PFSK-1 (cell line): Measurements from ENCODE around the gene SFT2D1.
A peak's percentile ranks its signal among the peaks of the same experiment; 100 is the strongest.

ENCODE experiments used
- POLR2AphosphoS5 ChIP-seq: IDR thresholded peaks from 2 replicates; pipeline ENCODE4 v1.6.1; 2012; ENCODE audit warnings: low read depth, mild to moderate bottlenecking, control low read depth, low read length, moderate library complexity
- SIN3A ChIP-seq: IDR thresholded peaks from 2 replicates; pipeline ENCODE4 v1.6.1; 2012; ENCODE audit warnings: mild to moderate bottlenecking, low read length, moderate library complexity, borderline replicate concordance; ENCODE audit not compliant: insufficient read depth

DNA sequence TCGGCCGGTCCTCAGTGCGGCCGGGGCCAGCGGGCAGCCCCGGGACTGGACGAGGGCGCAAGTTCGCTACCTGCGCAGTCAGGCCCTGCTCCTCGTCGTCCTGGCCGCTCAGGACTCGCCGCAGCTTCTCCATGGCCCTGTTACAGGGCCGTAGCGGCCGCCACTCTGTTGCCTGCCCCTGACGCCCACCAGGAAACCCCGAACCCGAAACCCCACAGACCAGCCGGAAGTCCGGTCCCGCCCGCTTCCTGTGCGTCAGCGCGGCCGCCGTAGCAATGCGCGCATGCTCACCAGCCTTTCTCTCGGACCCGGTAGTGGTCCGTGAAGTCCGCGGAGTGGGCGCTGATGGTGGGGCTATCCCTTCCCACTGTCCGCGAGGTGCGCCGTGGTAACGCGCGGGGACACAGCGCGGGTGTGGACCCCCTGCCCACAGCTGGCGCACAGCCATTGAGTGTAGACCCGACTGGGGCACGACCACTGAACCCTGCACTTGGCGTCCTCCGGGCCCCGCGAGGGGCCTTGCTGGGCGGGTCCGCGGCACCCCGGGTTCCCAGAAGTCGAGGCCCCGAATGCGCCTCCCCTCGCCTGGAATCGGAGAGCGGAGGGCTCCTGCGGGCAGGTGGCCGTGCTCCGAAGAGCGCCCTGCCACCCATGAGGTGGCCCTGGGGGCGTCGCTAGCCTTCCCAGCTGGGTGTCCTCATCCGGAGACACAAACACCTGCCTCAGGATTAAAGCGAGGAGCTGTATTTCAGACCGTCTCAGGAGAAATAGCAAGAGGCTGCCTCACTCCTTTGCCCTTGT is at the start of gene SFT2D1:
- TF ChIP-seq SIN3A (peak; percentile 92; the same call in 1 of the 2 replicates), POLR2AphosphoS5 (peak; percentile 86)
